ENCODE data around the gene DYNC2LI1.
"Not testable (repeated sequence)": the region's sequence is repeated elsewhere in the genome, so short reads cannot be mapped to it uniquely, and the experiment has no call there.

DYNC2LI1 gene

DNA sequence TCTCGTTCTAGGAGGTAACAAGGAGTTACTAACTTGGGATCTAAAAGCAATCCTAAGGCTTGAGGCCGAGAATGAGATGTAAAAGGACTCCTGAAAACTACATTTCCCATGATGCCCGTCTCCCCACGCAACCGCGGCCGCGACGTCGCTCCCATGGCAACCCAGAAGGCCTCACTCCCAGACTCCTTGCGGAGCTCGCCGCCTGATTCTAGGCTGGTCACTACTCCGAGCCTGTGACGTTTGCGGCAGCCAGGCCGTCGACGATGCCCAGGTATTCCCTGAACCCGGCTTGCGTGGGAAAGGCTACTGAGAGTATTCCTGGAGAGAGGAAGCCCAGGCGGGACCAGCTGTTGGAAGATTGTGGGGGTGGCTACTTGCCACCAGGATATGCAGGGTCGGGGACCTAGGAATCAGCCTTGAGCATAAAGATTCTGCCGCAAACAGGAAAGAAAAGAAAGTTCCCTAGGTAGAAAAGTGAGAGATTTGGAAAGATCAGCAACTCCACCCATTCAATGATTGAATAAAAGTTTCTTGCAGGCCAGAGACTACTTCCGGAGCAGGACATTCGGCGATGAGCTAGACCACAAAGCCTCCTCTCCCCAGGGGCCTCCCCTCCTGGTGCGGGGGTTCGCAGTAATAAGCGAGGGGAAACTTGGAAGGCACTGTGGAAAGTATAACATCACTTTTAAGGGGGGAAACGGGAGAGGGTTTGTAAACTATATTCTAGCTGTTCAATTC lies at the start of gene DYNC2LI1:
Gene DYNC2LI1, plus strand, starts transcription at position 164 of the 738 bp plus-strand sequence. Its CDS starts 100 bp downstream, at position 264.
- peak; percentile 70 to 75 for DNase-seq

DNA sequence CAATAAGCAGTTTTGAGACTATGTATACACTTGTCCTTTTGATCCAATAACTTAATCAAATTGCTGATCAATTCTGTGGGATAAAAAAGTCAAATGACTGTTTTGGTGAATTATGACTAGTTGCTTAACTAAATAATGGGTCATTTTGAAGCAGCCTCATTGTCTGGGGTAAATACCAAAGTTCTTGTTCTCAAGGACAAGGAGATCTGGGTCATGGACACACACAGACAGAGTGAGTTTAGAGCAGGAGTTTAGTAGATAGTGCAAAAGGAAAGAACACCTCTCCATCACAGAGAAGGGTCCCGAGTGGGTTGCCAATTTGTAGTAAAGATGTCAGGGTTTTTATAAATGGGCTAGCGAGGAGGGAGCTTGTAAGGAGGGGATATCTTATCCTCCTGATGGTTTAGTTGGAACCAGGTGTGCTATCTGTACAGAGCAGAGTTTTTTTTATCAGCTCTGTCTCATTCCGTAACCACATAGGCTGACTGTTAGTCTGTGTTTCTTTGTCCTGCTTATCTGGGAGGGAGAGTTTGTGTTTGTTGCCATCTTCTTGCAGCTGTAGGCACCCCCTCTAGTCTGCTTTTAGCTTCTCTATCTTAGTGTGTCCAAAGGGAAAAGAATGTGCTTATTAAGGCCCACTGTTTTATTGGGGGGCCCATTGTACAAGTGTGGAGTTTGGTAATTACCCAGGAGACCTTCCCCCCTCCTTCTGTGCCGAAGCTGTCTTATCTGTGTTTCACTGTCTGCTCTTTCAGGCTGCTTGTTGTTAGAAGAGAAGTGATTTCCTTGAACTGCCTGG lies 48.9 kb upstream of the DYNC2LI1 start:
- DNase-seq = no peak

DNA sequence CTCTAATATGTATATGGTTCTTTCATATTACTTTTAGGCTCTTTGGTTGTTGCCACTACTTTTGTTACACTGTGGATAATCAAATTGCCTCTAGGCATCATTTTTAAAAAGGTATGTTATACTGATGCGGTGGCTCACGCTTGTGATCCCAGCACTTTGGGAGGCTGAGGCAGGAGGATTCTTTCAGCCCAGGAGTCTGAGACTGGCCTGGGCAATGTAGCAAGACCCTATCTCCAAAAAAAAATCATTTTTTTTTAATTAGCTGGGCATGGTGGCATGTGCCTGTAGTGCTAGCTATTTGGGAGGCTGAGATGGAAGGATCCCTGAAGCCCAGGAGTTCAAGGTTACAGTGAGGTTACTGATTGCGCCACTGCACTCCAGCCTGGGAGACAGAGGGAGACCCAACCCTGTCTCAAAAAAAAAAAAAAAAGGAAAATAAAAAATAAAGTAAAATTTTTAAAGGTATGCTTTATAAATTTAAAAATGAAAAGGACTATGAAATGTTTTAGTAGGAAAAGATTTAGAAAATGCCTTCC lies 48.1 kb upstream of the DYNC2LI1 start:
- DNase-seq = no peak

DNA sequence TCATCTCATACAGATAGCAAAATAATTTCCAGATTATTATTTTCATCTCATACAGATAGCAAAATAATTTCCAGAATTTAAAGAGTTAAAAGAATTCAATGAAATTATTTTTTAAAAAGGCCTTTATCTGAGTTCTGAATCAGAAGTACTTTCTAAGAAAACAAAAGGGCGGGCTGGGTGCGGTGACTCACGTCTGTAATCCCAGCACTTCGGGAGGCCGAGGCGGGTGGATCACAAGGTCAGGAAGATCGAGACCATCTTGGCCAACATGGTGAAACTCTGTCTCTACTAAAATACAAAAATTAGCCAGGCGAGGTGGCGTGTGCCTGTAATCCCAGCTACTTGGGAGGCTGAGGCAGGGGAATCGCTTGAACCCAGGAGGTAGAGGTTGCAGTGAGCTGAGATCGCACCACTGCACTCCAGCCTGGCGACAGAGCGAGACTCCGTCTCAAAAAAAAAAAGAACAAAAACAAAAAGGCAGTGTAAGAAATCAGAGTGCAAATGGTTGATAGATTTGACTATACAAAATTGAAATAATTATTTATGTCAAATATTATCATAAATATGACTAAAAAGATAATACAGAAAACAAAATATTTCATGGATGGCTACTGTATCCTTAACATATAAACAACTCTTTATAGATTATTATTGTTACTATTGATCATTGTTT lies 46.7 kb upstream of the DYNC2LI1 start:
- DNase-seq = not testable (repeated sequence)

DNA sequence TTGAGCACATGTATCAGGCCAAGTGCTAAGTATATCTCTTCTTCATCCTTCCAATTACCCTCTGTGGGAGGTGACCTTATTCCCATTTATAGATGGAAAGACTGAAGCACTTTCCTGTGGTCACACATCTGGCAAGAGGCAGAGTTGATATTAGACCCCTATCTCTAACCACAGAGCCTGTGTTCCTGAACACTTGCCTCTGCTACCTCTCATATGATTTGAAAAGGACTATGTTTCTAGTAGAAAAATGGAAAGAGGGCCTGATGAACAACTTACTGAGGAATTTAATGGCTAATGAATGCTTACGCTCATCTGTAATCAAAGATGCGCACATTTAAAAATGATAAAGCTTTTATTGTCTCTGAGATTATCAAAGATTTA lies 46.2 kb upstream of the DYNC2LI1 start:
- DNase-seq = no peak

DNA sequence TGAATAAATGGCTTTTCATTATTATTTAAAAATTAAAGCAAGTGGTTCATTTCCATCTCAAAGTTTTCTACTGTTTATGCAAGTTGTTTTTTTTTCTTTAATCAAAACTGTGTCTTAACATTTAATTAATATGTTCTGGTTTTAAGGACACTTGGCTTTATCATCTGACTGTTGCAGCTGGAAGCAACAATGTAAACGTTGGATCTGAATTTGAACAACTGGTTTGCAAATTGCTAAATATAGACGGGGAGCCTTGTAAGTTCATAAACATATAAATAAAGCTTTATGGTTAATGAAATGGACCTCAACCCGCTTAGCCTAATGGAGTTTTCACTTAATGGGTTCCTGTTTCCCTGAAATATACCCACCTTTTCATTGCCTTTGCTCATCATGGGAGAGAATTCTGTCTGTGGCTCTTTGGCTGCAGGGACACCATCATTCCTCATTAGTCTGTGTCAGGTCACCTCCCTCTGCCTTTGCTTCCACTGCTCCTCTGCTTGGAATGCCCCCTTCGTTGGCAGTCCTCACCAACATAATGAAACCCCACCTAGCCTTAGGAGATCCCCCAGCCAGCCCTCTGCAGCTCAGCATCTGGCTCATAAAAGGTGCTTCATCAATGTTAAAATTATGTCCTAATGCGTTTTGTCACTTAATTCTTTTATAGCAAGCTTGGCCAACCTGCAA lies 44.2 kb upstream of the DYNC2LI1 start:
- DNase-seq = no peak

DNA sequence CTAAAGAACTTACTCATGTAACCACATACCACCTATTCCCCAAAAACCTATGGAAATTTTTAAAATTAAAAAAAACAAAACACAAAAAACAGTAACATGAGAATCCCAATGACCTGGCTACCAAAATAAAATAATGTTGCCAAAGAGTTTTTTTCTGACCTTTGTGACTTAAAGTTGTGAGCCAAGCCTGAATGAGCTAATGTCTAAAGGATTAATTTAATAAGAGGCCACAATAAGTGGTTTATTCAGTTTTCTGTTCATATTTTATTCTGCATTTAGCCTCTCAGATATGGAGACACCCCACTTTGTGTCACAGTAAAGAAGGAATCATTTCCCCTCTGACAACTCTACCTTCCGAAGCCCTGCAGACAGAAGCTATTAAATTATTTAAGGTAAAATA lies 42.6 kb upstream of the DYNC2LI1 start:
- DNase-seq = no peak

DNA sequence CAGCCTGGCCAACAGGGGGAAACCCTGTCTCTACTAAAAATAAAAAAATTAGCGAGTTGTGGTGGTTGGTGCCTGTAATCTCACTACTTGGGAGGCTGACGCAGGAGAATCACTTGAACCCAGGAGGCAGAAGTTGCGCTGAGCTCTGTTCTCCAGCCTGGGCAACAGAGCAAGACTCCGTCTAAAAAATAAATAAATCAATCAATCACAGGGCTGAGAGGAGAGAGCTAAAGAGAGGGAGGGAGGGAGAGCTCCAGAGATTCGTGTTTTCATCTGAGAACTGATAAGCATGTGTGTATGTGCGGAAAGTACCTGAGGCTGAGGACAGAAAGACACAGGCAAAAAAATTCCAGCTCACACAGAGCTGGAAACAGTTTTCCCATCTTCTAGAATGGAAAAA lies 37.2 kb upstream of the DYNC2LI1 start:
- no peak for DNase-seq

DNA sequence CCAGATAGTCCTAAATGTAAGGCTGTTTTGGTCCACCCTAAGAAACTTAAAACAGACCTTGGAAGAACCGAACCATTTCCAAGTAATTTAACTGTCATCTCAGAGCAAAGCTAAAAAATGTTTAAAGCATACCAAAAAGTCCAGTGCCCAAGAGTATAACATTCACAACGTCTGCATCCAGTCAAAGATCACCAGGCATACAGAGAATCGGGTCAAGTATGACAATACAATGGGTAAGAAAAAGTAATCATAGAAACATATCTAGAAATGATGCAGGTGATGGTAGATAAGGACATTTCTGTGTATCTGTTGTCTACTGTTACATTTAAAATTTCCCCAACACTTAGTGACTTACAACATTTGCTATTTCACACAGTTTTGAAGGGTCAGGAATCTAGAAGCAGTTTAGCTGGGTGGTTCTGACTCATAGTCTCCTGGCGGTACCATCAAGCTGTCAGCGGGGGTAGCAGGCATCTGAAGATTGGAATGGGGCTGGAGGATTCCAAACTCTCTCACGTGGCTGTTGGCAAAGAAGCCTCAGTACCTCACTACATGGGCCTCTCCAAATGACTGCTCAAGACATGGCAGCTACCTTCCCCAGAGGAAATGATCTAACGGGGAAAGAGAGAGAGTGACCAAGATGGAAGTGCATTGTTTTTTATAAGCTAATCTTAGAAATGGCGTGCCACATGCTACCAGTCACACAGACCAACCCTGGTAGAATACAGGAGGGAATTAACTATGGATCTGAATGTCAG lies 36.6 kb upstream of the DYNC2LI1 start:
- no peak for DNase-seq

DNA sequence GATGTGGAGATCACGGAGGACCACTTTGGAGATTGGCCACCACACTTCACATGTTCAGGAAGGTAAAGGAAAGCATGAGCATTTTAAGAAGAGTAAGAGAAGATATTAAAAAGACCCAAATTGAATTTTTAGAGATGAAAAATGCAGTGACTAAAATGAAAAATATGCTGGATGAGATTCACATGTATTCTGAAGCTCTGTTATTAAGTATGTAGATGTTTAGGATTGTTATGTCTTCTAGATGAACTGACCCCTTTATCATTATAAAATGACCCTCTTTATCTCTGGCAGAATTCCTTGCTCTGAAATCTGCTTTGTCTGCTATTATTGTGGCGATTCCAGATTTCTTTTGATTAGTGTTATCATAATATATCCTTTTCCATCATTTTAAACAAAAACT lies 36.0 kb upstream of the DYNC2LI1 start:
- DNase-seq = no peak

DNA sequence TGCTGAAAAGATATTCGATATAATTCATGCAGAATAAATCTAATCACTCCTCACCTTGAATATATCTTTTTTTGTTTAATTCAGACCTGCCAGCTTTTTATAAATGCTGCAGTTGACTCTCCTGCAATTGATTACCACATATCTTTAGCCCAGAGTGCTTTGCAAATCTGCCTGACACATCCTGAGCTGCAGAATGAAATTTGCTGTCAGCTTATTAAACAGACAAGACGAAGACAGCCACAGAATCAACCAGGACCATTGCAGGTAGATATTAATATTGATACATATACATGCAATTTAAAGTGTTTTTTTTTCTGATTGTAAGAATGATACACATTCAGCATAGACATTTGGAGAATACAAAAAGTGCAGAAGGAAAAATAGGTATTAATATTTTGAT lies 35.6 kb upstream of the DYNC2LI1 start:
- DNase-seq = no peak

DNA sequence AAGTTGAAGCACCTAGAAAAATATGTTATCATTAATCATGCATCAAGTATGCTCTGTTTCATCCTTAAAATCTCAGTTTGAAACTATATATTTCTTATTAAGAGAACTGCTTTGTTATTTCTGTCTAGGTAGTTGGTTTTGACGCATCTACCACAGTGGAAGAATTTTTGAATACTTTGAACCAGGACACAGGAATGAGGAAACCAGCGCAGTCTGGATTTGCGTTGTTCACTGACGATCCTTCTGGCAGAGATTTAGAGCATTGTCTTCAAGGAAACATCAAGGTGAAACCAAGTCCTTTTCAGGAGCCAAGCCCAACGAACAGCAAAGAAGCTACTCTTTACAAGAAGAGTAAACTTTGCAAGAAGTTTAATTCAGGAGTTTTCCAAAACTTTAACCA lies 30.1 kb upstream of the DYNC2LI1 start:
- DNase-seq = no peak

DNA sequence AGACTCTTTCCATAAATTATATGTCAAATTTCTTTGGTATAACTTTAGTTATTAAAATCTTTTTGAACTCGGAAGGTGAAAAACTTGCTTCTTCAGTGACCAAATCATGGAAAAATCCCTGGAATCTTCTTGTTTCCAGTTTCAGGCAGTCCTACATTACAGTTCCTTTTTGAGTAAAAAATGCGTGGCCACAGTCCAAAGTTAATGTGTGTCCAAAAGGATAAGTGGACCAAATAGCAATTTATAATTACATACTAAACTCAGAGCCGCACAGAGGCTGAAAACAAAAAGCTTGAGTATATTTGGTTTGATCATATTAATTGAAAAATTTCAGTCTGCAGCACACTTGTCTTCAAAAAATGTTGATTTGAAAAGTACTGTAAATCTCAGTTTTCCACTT lies 28.4 kb upstream of the DYNC2LI1 start:
- DNase-seq = no peak

DNA sequence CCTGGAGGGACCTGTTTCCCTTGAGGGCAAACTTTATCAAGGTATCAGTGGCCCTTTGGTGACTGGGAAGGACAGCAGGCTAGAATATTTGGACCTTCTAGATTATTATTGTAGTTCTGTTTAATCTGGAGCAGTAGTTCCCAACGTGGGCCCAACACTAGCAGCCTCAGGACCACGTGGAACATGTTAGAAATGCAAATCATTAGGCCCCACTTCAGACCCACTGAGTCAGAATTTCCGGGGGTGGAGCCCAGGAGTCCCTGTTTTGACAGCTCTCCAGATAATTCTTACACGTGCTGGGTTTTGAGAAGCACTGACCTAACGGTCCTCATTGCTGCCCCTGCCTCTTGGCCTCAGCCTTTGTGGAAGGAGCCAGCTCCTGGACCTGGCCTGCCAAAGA lies 25.5 kb upstream of the DYNC2LI1 start:
- peak in 1 of 2 donors; percentile 2 for DNase-seq

DNA sequence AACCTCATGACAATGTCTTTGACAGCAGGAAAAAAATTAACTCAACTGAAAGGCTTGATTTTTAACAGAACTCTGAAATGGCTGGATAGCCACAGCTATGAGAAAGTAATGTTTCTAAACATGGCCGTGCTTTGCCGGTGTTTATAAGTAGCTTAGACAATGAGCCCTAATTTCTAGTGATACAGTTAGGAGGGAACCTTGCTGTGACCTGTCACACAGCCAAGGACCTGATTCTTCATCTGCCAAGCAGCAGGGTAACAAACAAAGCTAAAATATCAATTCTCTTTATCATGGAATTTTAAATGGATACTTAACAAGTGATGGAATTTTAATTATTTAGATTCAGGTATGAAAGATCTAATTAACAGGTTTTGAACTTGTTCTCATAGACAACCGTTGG lies 24.3 kb upstream of the DYNC2LI1 start:
- no peak for DNase-seq

DNA sequence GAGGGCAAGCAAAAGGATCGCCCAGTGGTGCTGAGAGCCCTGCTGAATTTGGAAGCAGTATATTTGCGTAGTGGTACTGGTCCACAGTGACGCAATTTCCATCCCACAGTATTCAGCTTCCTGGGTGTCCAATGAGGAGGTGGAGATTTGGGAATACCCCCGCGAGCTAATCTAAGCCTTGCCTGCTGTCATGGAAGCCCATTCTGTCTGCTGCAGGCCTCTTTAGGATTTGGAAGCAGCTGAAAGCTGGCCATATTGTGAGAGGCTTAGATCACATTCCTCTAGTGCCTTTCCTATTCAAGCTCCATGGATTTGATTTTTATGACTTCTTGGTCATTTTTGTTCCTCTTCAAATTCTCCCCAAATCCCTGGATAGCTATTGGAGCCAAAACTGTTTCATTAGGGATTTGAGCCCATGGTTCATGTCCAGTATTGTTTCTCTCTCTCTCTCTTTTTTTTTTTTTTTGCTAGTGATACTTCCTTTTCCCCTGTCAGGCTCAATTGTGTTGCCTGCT lies 22.3 kb upstream of the DYNC2LI1 start:
- DNase-seq = no peak

DNA sequence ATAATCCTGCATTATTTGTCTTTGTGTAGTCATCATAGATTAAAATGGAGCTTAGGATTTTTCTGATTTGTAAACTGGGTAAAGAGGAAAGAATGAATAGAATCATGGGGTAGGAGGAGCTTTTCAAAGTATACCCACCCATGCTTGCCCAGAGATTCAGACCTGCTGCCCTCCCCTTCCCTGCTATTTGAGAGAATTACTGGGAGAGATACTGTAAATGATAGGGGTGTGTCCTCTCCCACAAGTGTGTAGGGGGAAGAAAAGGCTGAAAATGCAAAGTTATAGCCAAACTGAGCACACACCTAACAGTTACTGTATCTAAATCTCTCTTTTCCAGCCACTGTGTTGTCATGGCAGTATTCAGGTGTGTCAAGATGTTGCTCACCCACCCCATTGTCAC lies 21.5 kb upstream of the DYNC2LI1 start:
- DNase-seq = no peak

DNA sequence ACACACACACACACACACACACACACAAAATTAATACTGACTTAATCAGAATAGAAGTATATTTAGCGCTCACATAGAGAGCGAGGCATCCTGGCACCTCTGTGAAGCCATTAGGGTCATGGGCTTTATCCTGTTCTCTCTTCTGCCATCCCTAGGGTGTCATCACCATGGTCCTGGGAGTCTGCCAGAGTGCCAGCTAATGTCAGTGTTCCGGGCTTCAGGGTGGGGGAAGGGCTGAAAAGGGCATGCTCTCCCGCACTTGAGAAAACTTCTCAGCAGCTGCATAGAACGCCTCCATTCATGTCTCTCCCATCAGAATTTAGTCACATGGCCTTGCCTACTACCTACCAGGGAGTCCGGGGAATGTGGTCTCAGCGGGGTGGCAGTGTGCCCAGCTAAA lies 19.7 kb upstream of the DYNC2LI1 start:
- DNase-seq = no peak

DNA sequence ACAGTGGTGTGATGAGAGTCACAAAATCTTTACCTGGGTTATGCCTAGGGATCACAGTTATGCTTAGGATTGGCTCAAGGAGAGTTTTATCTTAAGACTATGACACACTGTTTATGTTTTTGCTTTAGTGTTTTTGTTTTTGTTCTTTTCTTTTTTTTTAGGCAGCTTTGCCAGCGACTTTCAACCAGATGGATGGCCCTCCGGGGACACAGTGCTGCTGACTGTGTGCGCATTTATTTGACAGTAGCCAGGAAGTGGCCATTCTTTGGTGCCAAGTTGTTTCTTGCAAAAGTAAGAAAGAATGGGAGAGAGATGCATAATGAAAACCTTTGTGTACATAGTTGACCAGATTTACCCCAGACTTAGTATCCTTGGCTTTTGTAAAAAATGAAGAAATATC lies 15.1 kb upstream of the DYNC2LI1 start:
- DNase-seq = no peak

DNA sequence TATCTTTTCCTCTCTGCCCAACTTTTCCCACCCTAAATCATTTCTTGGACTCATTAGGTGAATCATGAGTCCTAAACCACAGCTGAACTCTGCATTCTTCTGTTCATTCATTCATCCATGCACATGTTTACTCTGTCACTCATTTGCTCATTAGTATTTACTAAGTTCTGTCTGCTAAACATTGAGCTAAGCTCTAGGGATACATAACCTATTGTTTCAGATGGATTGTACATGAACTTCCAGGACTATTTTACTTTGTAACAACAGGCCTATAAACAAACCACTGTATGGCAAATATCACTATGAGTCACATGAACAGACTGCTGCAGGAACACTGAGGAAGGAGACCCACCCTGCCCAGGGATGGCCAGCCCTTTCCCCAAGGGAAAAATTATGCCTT lies 14.6 kb upstream of the DYNC2LI1 start:
- DNase-seq = no peak

DNA sequence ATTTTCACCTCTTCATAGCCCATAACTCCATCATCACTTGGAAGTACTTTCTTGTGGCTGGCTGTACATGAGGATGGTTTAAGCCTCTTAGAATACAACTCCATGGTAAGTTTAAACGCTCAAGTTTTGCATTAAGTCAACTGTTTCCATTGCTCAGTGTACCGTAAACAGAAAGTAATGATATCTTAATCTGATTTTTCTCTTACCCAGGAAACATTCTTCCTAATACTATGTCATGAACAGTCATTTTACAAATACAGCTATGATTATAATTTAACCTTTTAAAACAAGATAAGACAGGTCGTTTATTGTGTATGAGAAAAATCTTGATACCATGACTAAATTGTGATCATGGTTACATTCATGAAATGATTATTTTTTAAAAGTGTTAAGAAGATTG lies 11.6 kb upstream of the DYNC2LI1 start:
- DNase-seq = no peak

DNA sequence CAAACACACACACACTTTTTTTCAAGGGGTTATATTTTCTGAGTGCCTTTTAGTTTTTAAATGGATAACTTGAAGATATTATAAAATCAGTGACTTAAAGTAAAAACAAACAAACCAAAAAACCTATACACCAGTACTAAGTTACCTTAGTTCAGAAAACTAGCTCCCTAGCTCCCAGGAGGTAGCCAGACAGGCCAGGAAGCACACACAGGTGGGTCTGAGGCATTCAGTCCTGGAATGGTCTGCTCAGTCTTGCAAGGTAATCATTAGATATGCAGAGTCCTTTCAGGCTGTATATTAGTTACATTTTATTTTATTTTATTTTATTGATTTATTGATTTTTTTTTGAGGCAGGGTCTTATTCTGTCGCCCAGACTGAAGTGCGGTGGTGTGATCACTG lies 10.7 kb upstream of the DYNC2LI1 start:
- DNase-seq = no peak

Data from activated CD4-positive, alpha-beta T cell treated with anti-CD3 and anti-CD28 coated beads for 4 hours (primary cell).